BJ (cell line): ENCODE data around the gene MND1. TPM values are rescaled to one million over a fixed set of nuclear protein-coding genes. Genes with fewer than 3 reads are reported as not detected.
A peak's percentile ranks its signal among the peaks of the same experiment; 100 is the strongest.

Experiments
- CTCF ChIA-PET: fragments of 350-600 bp; formaldehyde crosslinking; extraction: SDS; loops from one replicate; lab custom pipeline; 2021; ENCODE audit warnings: antibody characterized with exemption, inconsistent platforms; lab: Yijun Ruan, JAX
- POLR2A ChIA-PET: fragments of 300-600 bp; sonication (Branson Sonifier 250); formaldehyde crosslinking; extraction: SDS; loops from one replicate; lab custom pipeline; 2021; ENCODE audit warnings: antibody characterized with exemption; lab: Charles Lee
- DNase-seq: peaks from one replicate; pipeline ENCODE4 v3.0.0-alpha.2; 2011; ENCODE audit warnings: low read depth
- H3K27me3 ChIP-seq: 2 replicates; pipeline ENCODE4 v1.6.0; 2011; ENCODE audit warnings: low read length; ENCODE audit not compliant: control insufficient read depth, insufficient read depth
- H3K36me3 ChIP-seq: 2 replicates; pipeline ENCODE4 v1.5.1; 2011; ENCODE audit warnings: low read length; ENCODE audit not compliant: control insufficient read depth, insufficient read depth
- H3K4me3 ChIP-seq: 2 replicates; pipeline ENCODE4 v1.5.1; 2011; ENCODE audit warnings: low read depth, mild to moderate bottlenecking, control low read depth, low read length
- polyA plus RNA-seq: library from polyadenylated mRNA; depleted of rRNA; stranded (reverse); fragments of >200 nt; gene quantifications from 2 replicates; pipeline ENCODE4 v1.2.3, GENCODE V29; 2011
- TF ChIP-seq, protein P1 (sequence below): IDR thresholded peaks from 2 replicates; pipeline ENCODE4 v1.5.1; 2011; ENCODE audit warnings: low read depth, mild to moderate bottlenecking, control low read depth, inconsistent platforms, low read length, moderate library complexity; ENCODE audit not compliant: insufficient read depth

The MND1 gene
- polyA plus RNA-seq, 1 experiment = 0.44 TPM

DNA sequence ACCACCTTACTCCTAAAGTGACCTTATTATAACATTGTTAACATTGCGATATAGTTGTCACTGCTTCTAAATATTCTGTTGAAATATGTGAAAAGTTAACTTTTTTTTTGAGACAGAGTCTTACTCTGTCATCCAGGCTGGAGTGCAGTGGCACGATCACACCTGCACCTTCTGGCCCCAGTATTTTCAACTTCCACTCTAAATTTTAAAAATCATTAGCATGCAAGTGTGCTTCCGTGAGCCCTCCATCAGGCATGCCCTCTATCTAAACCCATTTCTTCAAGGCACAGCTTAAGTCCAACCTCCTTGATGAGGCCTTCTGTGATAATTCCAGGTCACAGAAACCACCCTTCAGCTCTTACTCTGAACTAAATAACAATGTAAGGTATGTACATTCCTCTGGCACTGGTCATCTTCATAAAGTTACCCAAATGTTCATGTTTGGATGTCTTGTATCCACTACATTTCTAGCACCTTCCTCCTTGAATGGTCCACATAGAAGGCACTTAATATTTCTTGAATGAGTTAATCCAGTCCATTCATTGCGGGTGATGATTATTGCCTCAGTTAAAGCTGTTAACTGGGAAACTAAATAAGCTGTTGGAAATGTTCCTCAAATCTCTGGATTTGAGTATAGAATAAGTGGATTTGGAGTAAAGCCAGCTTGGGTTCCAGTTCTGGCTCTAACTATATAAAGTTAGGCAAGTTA, 83.0 kb downstream of the MND1 start:
- POLR2A ChIA-PET = no interaction called here
- TF ChIP-seq, protein P1, sequence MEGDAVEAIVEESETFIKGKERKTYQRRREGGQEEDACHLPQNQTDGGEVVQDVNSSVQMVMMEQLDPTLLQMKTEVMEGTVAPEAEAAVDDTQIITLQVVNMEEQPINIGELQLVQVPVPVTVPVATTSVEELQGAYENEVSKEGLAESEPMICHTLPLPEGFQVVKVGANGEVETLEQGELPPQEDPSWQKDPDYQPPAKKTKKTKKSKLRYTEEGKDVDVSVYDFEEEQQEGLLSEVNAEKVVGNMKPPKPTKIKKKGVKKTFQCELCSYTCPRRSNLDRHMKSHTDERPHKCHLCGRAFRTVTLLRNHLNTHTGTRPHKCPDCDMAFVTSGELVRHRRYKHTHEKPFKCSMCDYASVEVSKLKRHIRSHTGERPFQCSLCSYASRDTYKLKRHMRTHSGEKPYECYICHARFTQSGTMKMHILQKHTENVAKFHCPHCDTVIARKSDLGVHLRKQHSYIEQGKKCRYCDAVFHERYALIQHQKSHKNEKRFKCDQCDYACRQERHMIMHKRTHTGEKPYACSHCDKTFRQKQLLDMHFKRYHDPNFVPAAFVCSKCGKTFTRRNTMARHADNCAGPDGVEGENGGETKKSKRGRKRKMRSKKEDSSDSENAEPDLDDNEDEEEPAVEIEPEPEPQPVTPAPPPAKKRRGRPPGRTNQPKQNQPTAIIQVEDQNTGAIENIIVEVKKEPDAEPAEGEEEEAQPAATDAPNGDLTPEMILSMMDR = no peak
- CTCF ChIA-PET = interaction anchor here (1.0 to 1.1 kb wide), 2 partner anchors 9 to 17 kb away, joined by 3 read pairs; no protein-coding TSS in a partner anchor

GRCh38 chr4:153428941-153429475, 84.5 kb downstream of the MND1 start:
- ChIA-PET POLR2A (no interaction called here), CTCF (interaction anchor here (1.0 to 1.8 kb wide), 2 partner anchors 18 to 145 kb away, joined by 3 to 6 read pairs; no protein-coding TSS in a partner anchor)
- Histone ChIP-seq H3K27me3 (no peaks in the 10 kb centered on the region), H3K4me3 (no peak overlapping the region), H3K36me3 (no peaks in the 10 kb centered on the region)
- TF ChIP-seq, protein P1 = no peak
- no peak for DNase-seq

More for the DNA sequence above, 83.0 kb downstream of the MND1 start:
- DNase-seq = no peak
- H3K27me3 ChIP-seq = no peaks in the 10 kb centered on the region
- no peak overlapping the region for H3K4me3 ChIP-seq
- H3K36me3 ChIP-seq = no peaks in the 10 kb centered on the region

DNA sequence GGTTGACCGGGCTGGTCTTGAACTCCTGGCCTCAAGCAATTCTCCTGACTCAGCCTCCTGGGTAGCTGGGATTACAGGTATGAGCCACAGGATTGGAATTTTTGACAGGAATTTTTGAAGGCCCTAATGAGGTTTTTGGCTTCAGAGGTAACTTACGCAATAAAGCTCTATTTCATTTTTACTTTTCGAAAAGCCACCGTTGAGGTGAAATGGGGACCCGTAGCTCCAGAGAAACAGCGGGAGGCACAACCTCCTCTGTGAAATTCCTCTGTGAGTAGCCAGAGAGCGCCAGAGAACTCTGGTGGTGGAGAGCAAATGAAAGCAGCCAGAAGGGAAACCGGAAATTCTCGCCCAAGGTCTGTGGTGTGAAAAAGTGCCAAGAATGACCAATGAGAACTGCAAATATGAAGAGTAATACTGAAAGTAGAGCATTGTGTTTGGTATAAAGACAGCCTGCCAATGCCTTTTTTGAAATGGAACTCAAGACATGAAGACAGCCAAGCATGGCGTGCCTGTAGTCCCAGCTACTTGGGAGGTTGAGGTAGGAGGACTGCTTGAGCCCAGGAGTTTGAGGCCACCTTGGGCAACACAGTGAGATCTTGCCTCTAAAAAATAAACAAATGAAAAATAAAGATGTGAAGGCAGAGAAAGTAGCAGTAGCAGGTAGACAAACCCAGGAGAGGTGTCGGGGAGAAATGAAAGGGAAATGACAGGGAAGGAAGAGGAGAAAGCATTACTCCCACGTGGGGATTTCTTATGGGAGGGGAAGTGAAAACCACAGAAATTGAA, 88.7 kb downstream of the MND1 start:
- ChIA-PET POLR2A (no interaction called here), CTCF (interaction anchor here (0.6 to 1.5 kb wide), 9 partner anchors 9 to 216 kb away, joined by 3 to 6 read pairs (median 4); partner anchors contain the start of gene TMEM131L)
- DNase-seq = no peak
- no peak overlapping the region for H3K4me3 ChIP-seq
- no peaks in the 10 kb centered on the region for H3K27me3 ChIP-seq
- TF ChIP-seq, protein P1 = peak; percentile 45
- H3K36me3 ChIP-seq = no peaks in the 10 kb centered on the region

DNA sequence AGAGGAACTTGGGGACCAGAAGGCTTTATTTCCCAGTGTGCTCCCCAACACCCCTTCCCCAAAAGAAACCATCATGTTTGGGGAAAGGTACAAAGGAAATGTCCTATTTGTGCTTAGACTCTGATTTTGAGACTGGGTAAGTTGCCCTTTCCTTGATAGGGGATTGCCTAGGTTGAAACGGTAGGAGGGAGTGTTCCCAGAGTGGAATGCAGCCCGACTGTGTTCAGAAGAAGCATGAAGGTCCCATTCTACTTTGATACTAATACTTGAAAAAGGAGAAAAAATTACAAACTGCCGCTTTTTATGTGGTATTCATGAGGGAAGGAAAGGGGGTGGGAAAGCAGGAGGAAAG, 89.2 kb downstream of the MND1 start:
- POLR2A ChIA-PET = no interaction called here
- CTCF ChIA-PET = interaction anchor here (1.3 to 1.5 kb wide), 2 partner anchors 34 to 141 kb away, joined by 5 to 6 read pairs; no protein-coding TSS in a partner anchor
- Histone ChIP-seq H3K4me3 (no peak overlapping the region), H3K36me3 (no peaks in the 10 kb centered on the region), H3K27me3 (no peaks in the 10 kb centered on the region)
- no peak for DNase-seq
- TF ChIP-seq, protein P1 = no peak

- Histone ChIP-seq H3K36me3 (no peaks in the 10 kb centered on the region), H3K27me3 (no peaks in the 10 kb centered on the region), H3K4me3 (no peak overlapping the region)
- CTCF ChIA-PET = no interaction called here
- DNase-seq = no peak
- TF ChIP-seq, protein P1 = no peak
- POLR2A ChIA-PET = no interaction called here
Measured at GRCh38 chr4:153434190-153434589, 89.7 kb downstream of the MND1 start.
